ENCODE data around the gene PTGES3. TPM values are rescaled to one million over a fixed set of nuclear protein-coding genes. Genes with fewer than 3 reads are reported as not detected.
"Not testable (repeated sequence)": the region's sequence is repeated elsewhere in the genome, so short reads cannot be mapped to it uniquely, and the experiment has no call there.

PTGES3 gene
- total and polyA plus RNA-seq, 11 donors, result 48.0 to 125 (median 103) TPM

DNA sequence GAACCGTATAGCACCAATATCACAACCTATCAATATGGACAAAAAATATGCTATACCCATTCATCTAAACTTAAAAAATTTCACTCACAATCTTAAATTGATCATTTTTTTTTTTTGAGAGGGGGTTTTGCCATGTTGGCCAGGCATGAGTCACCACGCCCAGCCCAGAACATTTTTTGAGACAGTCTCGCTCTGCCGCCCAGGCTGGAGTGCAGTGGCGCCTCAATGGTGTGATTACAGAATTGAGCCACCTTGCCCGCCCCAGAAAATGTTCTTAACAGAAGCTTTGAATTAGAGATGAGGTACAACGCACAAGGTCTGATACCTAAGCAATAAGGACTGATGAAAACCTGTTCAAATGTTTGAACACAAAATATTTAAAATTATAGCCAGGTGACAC, 26.5 kb downstream of the PTGES3 start:
- Histone ChIP-seq H3K4me3 (no peak overlapping the region), H3K27ac (no peak overlapping the region), H3K4me1 (no peaks in the 10 kb centered on the region), H3K36me3 (peaks cover 0 to 54% (median 44%) of the 10 kb centered on the region in 9 donors), H3K9me3 (no peaks in the 10 kb centered on the region), H3K27me3 (no peaks in the 10 kb centered on the region)
- TF ChIP-seq POLR2A (IDR thresholded peaks at IDR 0.05), result no peak
- TF ChIP-seq CTCF (IDR thresholded peaks at IDR 0.05), result no peak
- WGBS, 4 donors, result 92 to 95% (median 94%) methylated on average over 7 of the region's 7 CpGs
- DNase-seq (no peak), ATAC-seq (no peak)
- intact Hi-C loops (cut with DNase I), result no loop called here

GRCh38 chr12:56658921-56659320, 29.2 kb downstream of the PTGES3 start:
- Histone ChIP-seq H3K36me3 (peaks cover 0 to 27% (median 18%) of the 10 kb centered on the region in 9 donors), H3K9me3 (peaks cover 0 to 11% (median 2%) of the 10 kb centered on the region in 12 donors), H3K4me1 (no peaks in the 10 kb centered on the region), H3K4me3 (no peak overlapping the region), H3K27me3 (no peaks in the 10 kb centered on the region), H3K27ac (no peak overlapping the region)
- ATAC-seq (no peak), DNase-seq (no peak)
- intact Hi-C loops (cut with DNase I), result no loop called here
- TF ChIP-seq CTCF (IDR thresholded peaks at IDR 0.05), result no peak
- no peak for TF ChIP-seq POLR2A (IDR thresholded peaks at IDR 0.05)
- WGBS, 4 donors, result 87 to 94% (median 90%) methylated on average over 1 of the region's 1 CpG

- no peak for ATAC-seq
- WGBS, 4 donors, result 89 to 97% (median 94%) methylated on average over 7 of the region's 7 CpGs
- intact Hi-C loops (cut with DNase I), result no loop called here
Observed at GRCh38 chr12:56657416-56658379, 30.4 kb downstream of the PTGES3 start.

DNA sequence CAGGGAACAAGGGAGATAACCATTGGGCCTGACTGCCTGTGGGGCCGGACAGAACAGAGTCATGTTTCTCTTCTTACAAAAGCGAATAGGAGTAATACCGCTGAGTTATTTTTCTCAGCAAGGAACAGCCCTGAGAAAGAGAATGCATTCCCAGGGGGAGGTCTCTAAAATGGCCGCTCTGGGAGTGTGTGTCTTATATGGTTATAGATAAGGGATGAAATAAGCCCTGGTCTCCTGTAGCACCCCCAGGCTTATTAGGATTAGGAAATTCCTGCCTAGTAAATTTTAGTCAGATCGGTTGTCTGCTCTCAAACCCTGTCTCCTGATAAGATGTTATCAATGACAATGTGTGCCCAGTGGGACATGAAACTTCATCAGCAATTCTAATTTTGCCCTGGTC, 34.3 kb downstream of the PTGES3 start:
- H3K36me3 ChIP-seq; ATAC-seq; H3K4me1 ChIP-seq; H3K27ac ChIP-seq; H3K4me3 ChIP-seq; H3K27me3 ChIP-seq; DNase-seq; intact Hi-C loops (cut with DNase I): not testable (repeated sequence)
- H3K9me3 ChIP-seq, result peaks cover 0 to 19% (median 6%) of the 10 kb centered on the region in 12 donors
- 78 to 89% (median 83%) methylated on average over 5 of the region's 5 CpGs for WGBS, 4 donors

More at GRCh38 chr12:56657416-56658379, 30.4 kb downstream of the PTGES3 start:
- H3K4me3 ChIP-seq, result no peak overlapping the region
- TF ChIP-seq CTCF (IDR thresholded peaks at IDR 0.05) (no peak), POLR2A (IDR thresholded peaks at IDR 0.05) (no peak)
- no peaks in the 10 kb centered on the region for H3K27me3 ChIP-seq
- no peaks in the 10 kb centered on the region for H3K4me1 ChIP-seq
- H3K9me3 ChIP-seq, result peaks cover 0 to 19% (median 6%) of the 10 kb centered on the region in 12 donors
- no peak for DNase-seq
- peaks cover 0 to 15% (median 5%) of the 10 kb centered on the region in 9 donors for H3K36me3 ChIP-seq
- no peak overlapping the region for H3K27ac ChIP-seq

DNA sequence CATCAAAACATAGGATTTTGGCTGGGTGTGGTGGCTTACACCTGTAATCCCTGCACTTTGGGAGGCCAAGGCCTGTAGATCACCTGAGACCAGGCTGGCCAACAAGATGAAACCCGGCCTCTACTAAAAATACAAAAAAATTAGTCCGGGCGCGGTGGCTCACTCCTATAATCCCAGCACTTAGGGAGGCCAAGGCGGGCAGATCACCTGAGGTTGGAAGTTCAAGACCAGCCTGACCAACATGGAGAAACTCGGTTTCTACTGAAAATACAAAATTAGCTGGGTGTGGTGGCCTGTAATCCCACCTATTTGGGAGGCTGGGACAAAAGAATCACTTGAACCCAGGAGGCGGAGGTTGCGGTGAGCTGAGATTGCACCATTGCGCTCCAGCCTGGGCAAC, 40.1 kb downstream of the PTGES3 start:
- not testable (repeated sequence) for H3K27ac ChIP-seq, H3K9me3 ChIP-seq, H3K27me3 ChIP-seq, DNase-seq, ATAC-seq, H3K4me3 ChIP-seq
- Histone ChIP-seq H3K4me1 (peaks cover 0 to 27% (median 23%) of the 10 kb centered on the region in 12 donors), H3K36me3 (peaks cover 0 to 21% (median 18%) of the 10 kb centered on the region in 9 donors)
- intact Hi-C loops (cut with DNase I), result loop anchor here in 7 of 10 donors (5.0 to 10.0 kb wide), 4 partner anchors 34 to 77 kb away; partner anchors contain the start of genes NACA (in 3 of the 7) and PTGES3 (in 2 of the 7)
- WGBS, 4 donors, result 87 to 97% (median 93%) methylated on average over 9 of the region's 9 CpGs
